Activated CD4-positive, alpha-beta T cell treated with anti-CD3 and anti-CD28 coated beads for 1 hour (primary cell): ENCODE results near the gene LRRC41.
"Not testable (repeated sequence)": the region's sequence is repeated elsewhere in the genome, so short reads cannot be mapped to it uniquely, and the experiment has no call there.

Source experiments
- DNase-seq: peaks from one replicate; pipeline ENCODE4 v3.0.0-alpha.2; 2020

Gene LRRC41

GRCh38 chr1:46285730-46286477, 17.5 kb downstream of the LRRC41 start:
- DNase-seq = no peak

- no peak for DNase-seq
Measured at GRCh38 chr1:46284597-46285564, 18.5 kb downstream of the LRRC41 start.

GRCh38 chr1:46284058-46284457, 19.4 kb downstream of the LRRC41 start:
- DNase-seq = no peak

- no peak for DNase-seq
Measured at GRCh38 chr1:46281021-46281420, 22.4 kb downstream of the LRRC41 start.

- DNase-seq = no peak
Measured at GRCh38 chr1:46280092-46280491, 23.3 kb downstream of the LRRC41 start.

GRCh38 chr1:46278807-46279206, 24.6 kb downstream of the LRRC41 start:
- DNase-seq = no peak

- DNase-seq = no peak
Measured at GRCh38 chr1:46277658-46278373, 25.6 kb downstream of the LRRC41 start.

- no peak for DNase-seq
Measured at GRCh38 chr1:46275030-46275337, 28.4 kb downstream of the LRRC41 start.

GRCh38 chr1:46274225-46275029, 29.0 kb downstream of the LRRC41 start:
- no peak for DNase-seq

- no peak for DNase-seq
Measured at GRCh38 chr1:46268578-46268977, 34.8 kb downstream of the LRRC41 start.

GRCh38 chr1:46263146-46263545, 40.3 kb downstream of the LRRC41 start:
- DNase-seq = no peak

- DNase-seq = no peak
Measured at GRCh38 chr1:46262508-46262907, 40.9 kb downstream of the LRRC41 start.

GRCh38 chr1:46256523-46256922, 46.9 kb downstream of the LRRC41 start:
- DNase-seq = no peak

- DNase-seq = no peak
Measured at GRCh38 chr1:46254668-46255067, 48.7 kb downstream of the LRRC41 start.

- DNase-seq = no peak
Measured at GRCh38 chr1:46248122-46248920, 55.1 kb downstream of the LRRC41 start.

- DNase-seq = peak; percentile 92
Measured at GRCh38 chr1:46247436-46248121, 55.8 kb downstream of the LRRC41 start, which contains the start of gene RAD54L. TSS of gene RAD54L (plus strand) at chr1:46247763. CDS start at chr1:46248406, 643 bp downstream.

GRCh38 chr1:46246548-46247435, 56.6 kb downstream of the LRRC41 start:
- DNase-seq = no peak

- DNase-seq = not testable (repeated sequence)
Measured at GRCh38 chr1:46246136-46246535, 57.3 kb downstream of the LRRC41 start.

- DNase-seq = no peak
Measured at GRCh38 chr1:46244656-46245371, 58.6 kb downstream of the LRRC41 start.
